ENCODE measurements around the gene GNA15. TPM values are rescaled to one million over a fixed set of nuclear protein-coding genes. Genes with fewer than 3 reads are reported as not detected.

The GNA15 gene
- total RNA-seq, 1 donor from 2014 or later = 24.2 TPM

GRCh38 chr19:3110126-3110825 is 25.6 kb upstream of the GNA15 start:
- no peak for DNase-seq
- intact Hi-C loops (cut with DNase I) = no loop called here
- no peak overlapping the region for H3K4me3 ChIP-seq
- H3K27ac ChIP-seq = no peak overlapping the region
- TF ChIP-seq CTCF (IDR thresholded peaks at IDR 0.05) = no peak
- H3K36me3 ChIP-seq = peaks cover 39% of the 10 kb centered on the region
- H3K9me3 ChIP-seq = no peaks in the 10 kb centered on the region
- no peak for ATAC-seq
- no peaks in the 10 kb centered on the region for H3K27me3 ChIP-seq (ENCODE audit: low read depth)
- H3K4me1 ChIP-seq = peaks cover 36% of the 10 kb centered on the region

- Histone ChIP-seq H3K27ac (no peak overlapping the region), H3K36me3 (peaks cover 42% of the 10 kb centered on the region), H3K4me1 (peaks cover 23% of the 10 kb centered on the region), H3K27me3 (ENCODE audit: low read depth) (no peaks in the 10 kb centered on the region), H3K9me3 (no peaks in the 10 kb centered on the region), H3K4me3 (no peak overlapping the region)
- TF ChIP-seq CTCF (IDR thresholded peaks at IDR 0.05) = no peak
- no peak for DNase-seq
- ATAC-seq = no peak
- intact Hi-C loops (cut with DNase I) = no loop called here
Measured at GRCh38 chr19:3111586-3112247, 24.1 kb upstream of the GNA15 start.

- no peak overlapping the region for H3K4me3 ChIP-seq
- peaks cover 49% of the 10 kb centered on the region for H3K36me3 ChIP-seq
- H3K4me1 ChIP-seq = peaks cover 15% of the 10 kb centered on the region
- H3K9me3 ChIP-seq = no peaks in the 10 kb centered on the region
- no peak for ATAC-seq
- no peak for TF ChIP-seq CTCF (IDR thresholded peaks at IDR 0.05)
- no peak for DNase-seq
- H3K27me3 ChIP-seq (ENCODE audit: low read depth) = no peaks in the 10 kb centered on the region
- no peak overlapping the region for H3K27ac ChIP-seq
- intact Hi-C loops (cut with DNase I) = no loop called here
Measured at GRCh38 chr19:3112375-3113099, 23.3 kb upstream of the GNA15 start.

GRCh38 chr19:3113100-3114017 is 22.5 kb upstream of the GNA15 start:
- no peak for DNase-seq
- H3K27ac ChIP-seq = no peak overlapping the region
- no peak for TF ChIP-seq CTCF (IDR thresholded peaks at IDR 0.05)
- H3K4me1 ChIP-seq = peaks cover 9% of the 10 kb centered on the region
- no peaks in the 10 kb centered on the region for H3K9me3 ChIP-seq
- no peak overlapping the region for H3K4me3 ChIP-seq
- H3K36me3 ChIP-seq = peaks cover 58% of the 10 kb centered on the region
- H3K27me3 ChIP-seq (ENCODE audit: low read depth) = no peaks in the 10 kb centered on the region
- ATAC-seq = no peak
- intact Hi-C loops (cut with DNase I) = no loop called here
